Calu3 (cell line): ENCODE data around the gene CD28. TPM values are rescaled to one million over a fixed set of nuclear protein-coding genes. Genes with fewer than 3 reads are reported as not detected.

Experiments
- BruUV-seq: library from RNA; stranded (reverse); fragments of 400-500 nt; replicated peaks from 2 replicates; lab custom pipeline; 2021; lab: Mats Ljungman, UMichigan
- CTCF ChIA-PET: fragments of 300-600 bp; sonication (Branson Sonifier 250); formaldehyde crosslinking; loops from one replicate; lab custom pipeline; 2022; ENCODE audit warnings: antibody characterized with exemption; lab: Charles Lee
- DNase-seq: peaks from one replicate; pipeline ENCODE4 v3.0.0; 2022
- H3K27ac Mint-ChIP-seq: one replicate; pipeline ENCODE4 v1.8.0; 2022; ENCODE audit warnings: mixed read lengths; ENCODE audit not compliant: unreplicated experiment
- H3K27me3 Mint-ChIP-seq: one replicate; pipeline ENCODE4 v1.8.0; 2022; ENCODE audit warnings: mixed read lengths; ENCODE audit not compliant: unreplicated experiment
- H3K36me3 Mint-ChIP-seq: one replicate; pipeline ENCODE4 v1.8.0; 2022; ENCODE audit warnings: mild to moderate bottlenecking, moderate library complexity, mixed read lengths; ENCODE audit not compliant: insufficient read depth, unreplicated experiment
- H3K4me1 Mint-ChIP-seq: one replicate; pipeline ENCODE4 v1.8.0; 2022; ENCODE audit warnings: mild to moderate bottlenecking, low read depth, mixed read lengths; ENCODE audit not compliant: unreplicated experiment
- H3K4me3 Mint-ChIP-seq: one replicate; pipeline ENCODE4 v1.8.0; 2022; ENCODE audit warnings: mild to moderate bottlenecking, low read depth, moderate library complexity, mixed read lengths; ENCODE audit not compliant: unreplicated experiment
- H3K9me3 Mint-ChIP-seq: one replicate; pipeline ENCODE4 v1.8.0; 2022; ENCODE audit warnings: low read depth, mixed read lengths; ENCODE audit not compliant: unreplicated experiment
- intact Hi-C: fragments of 100-400 bp; cut with micrococcal nuclease; formaldehyde crosslinking; loops from one replicate; pipeline ENCODE4 v1.10.0; 2022; ENCODE audit not compliant: unreplicated experiment
- total RNA-seq: library from RNA; stranded (reverse); gene quantifications from 2 replicates; pipeline ENCODE4 v1.2.3, GENCODE V29; 2022
- TF ChIP-seq, protein P1 (sequence below): fragments of 200-600 bp; IDR thresholded peaks from one replicate; pipeline ENCODE4 v1.8.0; 2022; ENCODE audit warnings: antibody characterized with exemption; ENCODE audit not compliant: unreplicated experiment

Gene CD28
- total RNA-seq, 1 experiment from 2014 or later: not detected

DNA sequence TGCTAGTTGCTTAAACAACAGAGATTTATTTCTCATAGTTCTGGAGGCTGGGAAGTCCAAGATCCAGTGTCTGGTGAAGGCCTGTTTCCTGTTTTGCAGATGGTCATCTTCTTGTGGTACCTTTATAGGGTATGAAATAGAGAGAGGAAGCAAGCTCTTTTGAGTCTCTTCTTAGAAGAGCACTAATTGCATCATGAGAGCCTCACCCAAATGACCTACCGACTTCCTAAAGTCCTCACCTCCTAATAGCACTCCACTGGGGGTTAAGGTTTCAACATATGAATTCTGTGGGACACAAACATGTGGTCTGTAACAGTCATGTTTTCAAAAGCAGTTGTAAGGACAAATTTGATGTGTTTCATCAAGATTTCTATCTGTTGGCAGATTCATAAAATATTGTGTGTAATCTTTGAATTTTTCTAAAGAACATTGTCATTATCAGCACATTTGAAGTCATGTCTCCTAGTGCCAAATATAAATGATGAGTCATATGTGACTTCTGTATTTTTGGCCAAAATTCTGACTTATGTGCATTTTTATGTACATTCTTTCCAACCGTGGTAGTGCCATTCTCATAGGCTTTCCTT is 45.3 kb downstream of the CD28 start:
- TF ChIP-seq, protein P1, sequence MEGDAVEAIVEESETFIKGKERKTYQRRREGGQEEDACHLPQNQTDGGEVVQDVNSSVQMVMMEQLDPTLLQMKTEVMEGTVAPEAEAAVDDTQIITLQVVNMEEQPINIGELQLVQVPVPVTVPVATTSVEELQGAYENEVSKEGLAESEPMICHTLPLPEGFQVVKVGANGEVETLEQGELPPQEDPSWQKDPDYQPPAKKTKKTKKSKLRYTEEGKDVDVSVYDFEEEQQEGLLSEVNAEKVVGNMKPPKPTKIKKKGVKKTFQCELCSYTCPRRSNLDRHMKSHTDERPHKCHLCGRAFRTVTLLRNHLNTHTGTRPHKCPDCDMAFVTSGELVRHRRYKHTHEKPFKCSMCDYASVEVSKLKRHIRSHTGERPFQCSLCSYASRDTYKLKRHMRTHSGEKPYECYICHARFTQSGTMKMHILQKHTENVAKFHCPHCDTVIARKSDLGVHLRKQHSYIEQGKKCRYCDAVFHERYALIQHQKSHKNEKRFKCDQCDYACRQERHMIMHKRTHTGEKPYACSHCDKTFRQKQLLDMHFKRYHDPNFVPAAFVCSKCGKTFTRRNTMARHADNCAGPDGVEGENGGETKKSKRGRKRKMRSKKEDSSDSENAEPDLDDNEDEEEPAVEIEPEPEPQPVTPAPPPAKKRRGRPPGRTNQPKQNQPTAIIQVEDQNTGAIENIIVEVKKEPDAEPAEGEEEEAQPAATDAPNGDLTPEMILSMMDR: no peak
- no TSS peak for BruUV-seq
- Mint-ChIP-seq H3K27ac (no peak overlapping the region), H3K9me3 (peaks cover 7% of the 10 kb centered on the region), H3K27me3 (no peaks in the 10 kb centered on the region), H3K36me3 (no peaks in the 10 kb centered on the region), H3K4me3 (no peak overlapping the region), H3K4me1 (no peaks in the 10 kb centered on the region)
- CTCF ChIA-PET: no interaction called here
- no peak for DNase-seq
- intact Hi-C loops: no loop called here

DNA sequence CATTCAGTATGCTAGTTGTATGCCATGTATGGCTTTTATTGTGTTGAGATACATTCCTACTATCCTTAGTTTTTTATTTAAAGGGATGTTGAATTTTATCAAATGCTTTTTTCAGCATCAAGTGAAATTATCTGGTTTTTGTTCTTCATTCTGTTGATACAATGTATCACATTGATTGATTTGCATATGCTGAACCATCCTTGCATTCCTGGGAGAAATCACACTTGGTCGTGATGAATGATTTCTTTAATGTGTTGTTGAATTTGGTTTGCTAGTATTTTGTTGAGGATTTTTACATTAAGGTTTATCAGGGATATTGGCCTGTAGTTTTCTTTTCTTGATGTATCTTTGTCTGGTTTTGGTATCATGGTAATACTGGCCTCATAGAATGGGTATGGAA is 49.7 kb downstream of the CD28 start:
- intact Hi-C loops: no loop called here
- no TSS peak for BruUV-seq
- Mint-ChIP-seq H3K27me3 (no peaks in the 10 kb centered on the region), H3K4me3 (no peak overlapping the region), H3K9me3 (peaks cover 10% of the 10 kb centered on the region), H3K36me3 (peaks cover 13% of the 10 kb centered on the region), H3K4me1 (peaks cover 24% of the 10 kb centered on the region), H3K27ac (no peak overlapping the region)
- CTCF ChIA-PET: no interaction called here
- DNase-seq: no peak
- TF ChIP-seq, protein P1: no peak

DNA sequence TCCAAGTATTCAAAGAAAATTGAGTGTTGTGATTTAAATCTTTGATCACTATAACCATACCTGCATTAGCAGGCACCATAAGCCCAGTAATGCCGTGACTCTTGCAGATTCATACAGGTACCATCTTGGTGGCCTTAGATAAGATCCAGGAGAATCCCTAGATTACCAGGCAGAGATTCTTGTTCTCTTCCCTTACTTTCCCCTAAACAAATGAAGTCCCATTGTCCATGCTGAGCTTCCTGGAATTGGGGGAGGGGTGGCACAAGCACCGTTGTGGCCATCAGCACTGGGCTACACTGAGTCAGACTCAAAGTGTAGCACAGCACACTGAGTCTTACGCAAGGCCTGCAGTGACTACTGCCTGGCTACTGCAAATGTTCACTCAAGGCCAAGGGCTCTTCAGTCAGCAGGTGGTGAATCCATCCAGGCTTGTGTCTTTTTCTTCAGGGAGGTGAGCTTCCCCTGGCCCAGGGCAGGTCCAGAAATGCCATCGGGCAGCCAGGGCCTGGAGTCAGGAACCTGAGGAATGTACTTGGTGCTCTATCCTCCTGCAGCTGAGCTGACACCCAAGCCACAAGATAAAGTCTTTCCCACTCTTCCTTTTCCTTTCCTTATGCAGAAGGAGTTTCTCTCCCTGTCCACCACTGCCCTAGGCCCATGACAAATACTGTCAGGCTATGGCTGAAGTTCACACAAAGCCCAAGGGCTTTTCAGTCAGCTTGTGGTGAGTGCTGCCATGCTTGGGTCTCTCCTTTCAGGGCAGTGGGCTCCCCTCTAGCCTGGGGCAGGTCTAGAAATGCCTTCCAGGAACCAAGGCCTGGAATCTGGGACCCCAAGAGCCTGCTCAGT is 52.6 kb downstream of the CD28 start:
- CTCF ChIA-PET: interaction anchor here (1.0 to 1.8 kb wide), 3 partner anchors 53 to 69 kb away, joined by 3 to 6 read pairs (median 4); no protein-coding TSS in a partner anchor
- TF ChIP-seq, protein P1: no peak
- peak overlapping the region; percentile 97 for H3K27ac Mint-ChIP-seq
- DNase-seq: peak; percentile 24
- peaks cover 7% of the 10 kb centered on the region for H3K9me3 Mint-ChIP-seq
- no peaks in the 10 kb centered on the region for H3K27me3 Mint-ChIP-seq
- peaks cover 34% of the 10 kb centered on the region for H3K4me1 Mint-ChIP-seq
- BruUV-seq: no TSS peak
- peaks cover 13% of the 10 kb centered on the region for H3K36me3 Mint-ChIP-seq
- intact Hi-C loops: no loop called here
- peak overlapping the region; percentile 31 for H3K4me3 Mint-ChIP-seq

DNA sequence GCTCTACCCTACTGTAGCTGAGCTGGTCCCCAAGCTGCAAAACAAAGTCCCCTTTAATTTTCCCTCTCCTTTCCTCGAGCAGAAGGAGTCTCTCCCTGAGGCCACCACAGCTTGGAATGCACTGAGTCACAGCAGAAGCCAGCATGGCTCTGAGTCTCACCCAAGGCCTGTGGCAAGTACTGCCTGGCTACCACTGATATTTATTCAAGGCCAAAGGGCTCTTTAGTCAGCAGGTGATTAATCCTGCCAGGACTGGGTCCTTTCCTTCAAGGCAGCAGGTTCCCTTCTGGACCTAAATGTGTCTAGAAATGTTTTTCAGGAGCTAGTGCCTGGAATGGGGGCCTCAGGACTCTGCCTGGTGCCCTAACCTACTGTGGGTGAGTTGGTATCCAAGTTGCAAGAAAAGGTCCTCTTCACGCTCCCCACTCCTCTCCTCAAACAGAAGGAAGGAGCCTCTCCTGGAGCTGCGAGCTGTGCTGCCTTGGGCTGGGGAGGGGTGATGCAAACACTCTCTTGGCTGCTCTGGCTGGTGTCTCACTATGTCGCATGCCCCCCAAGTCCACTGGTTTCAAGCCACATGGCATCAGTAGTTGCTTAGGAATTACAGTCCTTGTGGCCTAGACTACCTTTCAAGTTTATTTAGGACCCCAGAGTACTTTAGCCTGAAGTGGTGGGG is 53.4 kb downstream of the CD28 start:
- H3K36me3 Mint-ChIP-seq: peaks cover 13% of the 10 kb centered on the region
- no TSS peak for BruUV-seq
- DNase-seq: peak; percentile 74
- peaks cover 34% of the 10 kb centered on the region for H3K4me1 Mint-ChIP-seq
- H3K27ac Mint-ChIP-seq: peak overlapping the region; percentile 97
- CTCF ChIA-PET: interaction anchor here (0.6 to 1.8 kb wide), 4 partner anchors 52 to 249 kb away, joined by 3 to 6 read pairs (median 4); no protein-coding TSS in a partner anchor
- peak overlapping the region; percentile 31 for H3K4me3 Mint-ChIP-seq
- peaks cover 6% of the 10 kb centered on the region for H3K9me3 Mint-ChIP-seq
- TF ChIP-seq, protein P1: no peak
- H3K27me3 Mint-ChIP-seq: no peaks in the 10 kb centered on the region
- intact Hi-C loops: no loop called here
